ENCODE results near the gene CYP4Z1.
"Not testable (repeated sequence)": the region's sequence is repeated elsewhere in the genome, so short reads cannot be mapped to it uniquely, and the experiment has no call there.

CYP4Z1 gene

DNA sequence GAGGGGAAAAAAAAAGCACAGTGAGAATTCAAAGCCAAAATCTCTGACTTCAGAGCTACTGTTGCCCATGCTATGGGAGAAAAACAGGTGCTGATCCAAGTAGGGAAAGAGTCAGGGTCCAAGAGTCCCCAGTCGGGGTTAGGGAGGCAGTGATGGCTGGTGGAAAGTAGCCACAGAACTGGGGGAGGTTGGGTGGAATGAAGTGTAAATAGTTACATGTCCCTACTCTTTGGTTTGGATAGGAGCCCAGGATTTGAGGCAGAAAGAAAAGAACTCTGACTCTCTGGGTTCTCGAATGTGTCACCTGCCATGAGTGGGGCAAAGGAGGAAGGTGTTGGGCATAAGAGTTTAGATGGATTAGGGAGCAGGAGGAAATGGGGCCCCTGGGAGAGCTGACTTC is 61.8 kb downstream of the CYP4Z1 start:
- not testable (repeated sequence) for DNase-seq

DNA sequence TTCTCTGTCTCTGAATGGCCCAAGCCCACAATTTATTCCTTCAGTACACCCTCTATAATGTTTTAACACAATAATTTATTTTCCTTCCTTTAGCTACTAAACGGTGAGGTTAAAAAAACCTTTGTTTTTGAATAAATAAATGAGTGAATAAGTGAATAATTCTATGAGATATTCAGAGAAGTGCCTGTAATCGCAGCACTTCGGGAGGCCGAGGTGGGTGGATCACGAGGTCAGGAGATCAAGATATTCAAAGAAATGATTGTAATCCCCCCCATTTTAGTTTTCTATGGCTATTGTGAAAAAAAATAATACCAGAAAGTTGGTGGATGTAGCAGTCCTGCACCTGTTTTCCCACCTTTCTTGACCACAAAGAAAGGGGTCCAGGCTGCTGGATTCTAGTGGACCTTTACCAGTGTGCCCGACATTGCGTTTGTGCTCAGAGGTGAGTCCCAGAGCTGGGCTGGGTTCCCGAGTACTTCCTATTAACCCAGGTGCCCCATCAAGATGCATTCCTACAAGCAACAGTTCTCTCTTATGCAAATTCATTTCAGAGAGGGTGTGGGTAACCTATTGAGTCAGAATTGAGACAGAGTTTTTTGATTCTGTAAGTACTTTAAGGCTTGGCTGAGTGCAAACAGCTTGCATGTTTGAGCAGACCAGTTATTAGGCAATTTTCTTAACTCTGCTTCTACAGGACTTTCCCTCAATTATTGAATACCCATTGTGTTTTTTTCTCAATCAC is 62.6 kb downstream of the CYP4Z1 start:
- DNase-seq: not testable (repeated sequence)

DNA sequence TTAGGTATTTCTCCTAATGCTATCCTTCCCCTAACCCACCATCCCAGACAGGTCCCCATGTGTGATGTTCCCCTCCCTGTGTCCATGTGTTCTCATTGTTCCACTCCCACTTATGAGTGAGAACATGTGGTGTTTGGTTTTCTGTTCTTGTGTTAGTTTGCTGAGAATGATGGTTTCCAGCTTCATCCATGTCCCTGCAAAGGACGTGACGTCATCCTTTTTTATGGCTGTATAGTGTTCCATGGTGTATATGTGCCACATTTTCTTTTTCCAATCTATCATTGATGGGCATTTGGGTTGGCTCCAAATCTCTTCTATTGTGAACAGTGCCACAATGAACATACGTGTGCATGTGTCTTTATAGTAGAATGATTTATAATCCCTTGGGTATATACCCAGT is 65.6 kb downstream of the CYP4Z1 start:
- not testable (repeated sequence) for DNase-seq

DNA sequence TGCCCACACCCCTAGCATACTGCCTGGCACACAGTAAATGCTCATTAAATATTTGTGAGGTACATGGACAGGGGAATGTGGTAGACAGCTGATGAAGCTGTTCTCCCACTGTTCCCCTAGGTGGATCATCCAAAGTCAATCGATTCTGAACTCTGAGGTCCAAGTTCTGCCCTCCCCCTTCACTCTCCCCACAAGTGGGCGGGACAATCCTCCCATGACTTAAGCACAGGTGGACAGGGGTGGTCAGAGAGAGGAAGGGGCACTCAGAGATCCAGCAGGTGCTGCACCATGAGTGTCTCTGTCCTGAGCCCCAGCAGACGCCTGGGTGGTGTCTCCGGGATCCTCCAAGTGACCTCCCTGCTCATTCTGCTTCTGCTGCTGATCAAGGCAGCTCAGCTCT is 70.2 kb downstream of the CYP4Z1 start, which contains the start of gene CYP4A22:
Gene CYP4A22, plus strand, starts transcription at position 244 of the 400 bp plus-strand sequence. Its CDS starts 45 bp downstream, at position 289.
- no peak for DNase-seq

DNA sequence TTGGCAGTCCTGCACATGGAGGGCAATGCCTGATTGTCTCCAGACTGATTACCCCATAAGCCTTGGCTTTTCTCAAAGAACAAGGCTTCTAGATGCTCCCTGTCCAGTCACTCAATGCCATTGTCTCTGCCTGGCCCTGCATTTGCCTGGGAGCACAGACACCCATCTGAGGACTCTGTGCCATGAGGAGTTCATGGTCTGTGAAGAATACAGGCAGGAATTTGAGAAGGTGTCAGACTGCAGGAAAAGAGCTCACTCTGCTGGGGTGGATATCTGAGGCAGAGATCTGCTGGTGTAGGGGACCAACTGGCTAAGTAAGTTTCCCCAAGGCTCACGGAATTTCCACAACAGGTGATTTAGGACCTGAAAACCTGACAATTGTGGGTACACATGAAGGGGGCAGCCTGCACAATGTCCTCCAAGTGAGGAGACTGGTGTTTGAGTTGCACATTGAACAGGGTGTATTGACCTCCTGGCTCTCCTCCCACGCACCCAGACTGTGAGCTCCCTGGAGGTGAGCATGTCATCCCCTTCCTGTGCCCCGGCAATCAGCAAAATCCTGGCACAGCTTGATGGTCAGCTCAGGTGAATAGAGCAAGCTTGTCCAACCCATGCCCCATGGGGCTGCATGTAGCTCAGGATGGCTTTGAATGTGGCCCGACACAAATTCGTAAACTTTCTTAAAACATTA is 71.0 kb downstream of the CYP4Z1 start:
- DNase-seq: no peak

DNA sequence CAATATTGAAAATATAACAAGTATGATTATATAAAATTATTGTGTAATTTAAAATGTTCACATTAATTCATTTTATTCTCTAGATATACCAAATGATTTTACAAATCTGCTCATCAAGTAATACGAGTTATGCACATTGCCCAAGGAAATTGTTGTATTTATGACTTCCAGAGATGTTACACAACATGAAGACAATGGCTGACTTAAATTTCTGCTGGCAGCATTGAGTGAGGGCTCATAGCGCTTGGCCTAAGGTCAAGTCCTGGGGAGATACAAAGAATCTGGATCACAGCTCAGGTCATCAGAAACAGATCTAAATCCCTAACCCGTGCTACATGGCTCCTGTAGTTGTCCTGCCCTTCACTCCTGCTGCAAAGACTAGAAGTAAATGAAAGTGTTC is 73.3 kb downstream of the CYP4Z1 start:
- DNase-seq: not testable (repeated sequence)

DNA sequence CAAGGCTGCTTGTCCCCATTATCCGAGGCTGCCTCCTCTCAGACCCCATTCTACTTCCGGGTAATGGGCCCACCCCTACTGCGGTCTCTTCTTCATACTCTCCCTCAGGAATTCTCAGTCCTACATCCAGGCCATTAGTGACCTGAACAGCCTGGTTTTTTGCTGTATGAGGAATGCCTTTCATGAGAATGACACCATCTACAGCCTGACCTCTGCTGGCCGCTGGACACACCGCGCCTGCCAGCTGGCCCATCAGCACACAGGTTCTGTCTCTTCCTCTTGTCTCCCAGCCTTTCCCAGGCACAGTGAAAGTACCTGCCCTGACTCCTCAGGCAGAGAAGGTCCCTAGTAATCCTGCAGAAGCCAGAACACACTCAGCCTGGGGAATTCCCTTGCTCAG is 76.6 kb downstream of the CYP4Z1 start:
- DNase-seq: not testable (repeated sequence)

DNA sequence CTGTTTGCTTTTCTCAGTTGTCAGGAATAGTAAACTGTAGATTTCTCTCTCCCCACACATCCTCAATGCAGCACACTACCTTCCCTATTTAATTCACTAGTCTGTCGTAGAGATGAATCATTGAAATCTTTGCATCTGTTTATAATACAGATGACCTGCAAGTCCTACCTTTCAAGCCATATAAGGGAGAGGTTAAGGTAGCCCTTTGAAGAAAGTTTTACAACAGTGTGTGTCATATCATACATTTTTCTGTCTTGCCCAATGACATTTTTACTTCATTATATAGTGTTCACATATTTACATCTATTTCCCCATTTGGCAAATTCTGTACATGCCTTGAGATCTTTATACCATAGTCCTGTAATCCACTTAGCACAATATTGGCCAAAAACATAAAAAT is 79.5 kb downstream of the CYP4Z1 start:
- DNase-seq: not testable (repeated sequence)

DNA sequence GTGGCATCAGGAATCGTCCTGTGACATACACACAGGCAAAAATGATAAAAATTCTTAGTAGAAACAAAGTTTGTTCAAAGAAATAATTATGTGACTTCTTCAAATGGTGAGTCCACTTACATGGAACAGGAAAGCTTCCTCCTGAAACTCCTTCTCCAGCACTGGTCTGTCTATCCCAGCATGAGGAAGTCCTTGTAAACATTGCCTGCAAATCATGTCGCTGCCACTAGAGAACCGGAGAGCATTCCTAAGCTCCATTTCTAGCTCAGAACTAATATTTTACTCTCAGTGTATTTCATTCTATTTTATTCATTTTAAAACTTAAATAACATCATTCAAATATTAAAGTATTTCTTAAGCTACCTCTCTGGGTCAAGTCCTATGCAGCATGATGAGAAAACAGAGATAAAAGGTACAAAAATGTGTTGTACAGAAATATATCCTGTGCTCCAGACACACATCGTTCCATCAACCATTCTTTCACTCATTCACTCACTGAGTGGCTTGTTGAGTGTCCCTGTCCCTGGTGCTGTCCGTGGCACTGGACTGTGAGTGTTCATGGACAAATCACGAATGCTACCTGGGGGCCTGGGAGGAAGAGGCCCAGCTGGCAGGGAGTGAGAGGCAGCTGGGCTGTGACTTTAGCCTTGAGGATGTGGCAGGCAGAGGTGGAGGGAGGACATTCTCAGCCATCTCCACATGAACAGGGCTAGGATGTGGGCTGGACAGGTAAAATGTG is 80.2 kb downstream of the CYP4Z1 start:
- no peak for DNase-seq

DNA sequence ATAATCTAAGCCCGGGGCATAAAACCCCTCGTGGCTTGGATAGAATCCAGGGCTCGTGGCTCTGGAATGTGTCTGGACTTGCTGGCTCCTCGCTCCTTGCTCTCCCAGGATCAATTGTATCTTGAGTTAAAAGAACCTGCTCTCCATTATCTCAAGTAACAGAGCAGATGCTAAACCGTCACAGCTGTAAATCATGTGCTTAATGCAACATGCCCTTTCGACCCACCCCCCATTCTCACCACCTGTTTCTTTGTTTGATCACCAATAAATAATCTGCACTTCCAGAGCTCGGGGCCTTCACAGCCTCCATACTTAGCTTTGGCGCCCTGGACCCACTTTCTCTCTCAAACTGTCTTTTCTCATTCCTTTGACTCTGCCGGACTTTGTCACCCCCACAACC is 82.1 kb downstream of the CYP4Z1 start:
- not testable (repeated sequence) for DNase-seq

DNA sequence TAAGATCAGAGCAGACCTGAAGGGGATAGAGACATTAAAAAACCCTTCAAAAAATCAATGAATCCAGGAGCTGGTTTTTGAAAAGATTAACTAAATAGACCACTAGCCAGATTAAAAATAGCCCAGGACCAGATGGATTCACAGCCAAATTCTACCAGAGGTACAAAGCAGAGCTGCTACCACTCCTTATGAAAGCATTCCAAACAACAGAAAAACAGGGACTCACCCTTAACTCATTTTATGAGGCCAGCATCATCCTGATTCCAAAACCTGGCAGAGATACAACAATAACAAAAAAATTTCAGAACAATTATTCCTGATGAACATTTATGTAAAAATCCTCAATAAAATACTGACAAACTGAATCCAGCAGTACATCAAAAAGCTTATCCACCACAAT is 89.4 kb downstream of the CYP4Z1 start:
- DNase-seq: not testable (repeated sequence)

DNA sequence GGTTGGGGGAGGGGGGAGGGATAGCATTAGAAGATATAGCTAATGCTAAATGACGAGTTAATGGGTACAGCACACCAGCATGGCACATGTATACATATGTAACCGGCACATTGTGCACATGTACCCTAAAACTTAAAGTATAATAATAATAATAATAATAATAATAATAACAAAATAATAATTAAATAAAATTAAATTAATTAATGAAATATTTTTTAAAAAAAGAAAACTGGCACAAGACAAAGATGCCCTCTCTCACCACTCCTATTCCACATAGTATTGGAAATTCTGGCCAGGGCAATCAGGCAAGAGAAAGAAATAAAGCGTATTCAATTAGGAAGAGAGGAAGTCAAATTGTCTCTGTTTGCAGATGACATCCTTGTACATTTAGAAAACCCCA is 90.9 kb downstream of the CYP4Z1 start:
- not testable (repeated sequence) for DNase-seq

DNA sequence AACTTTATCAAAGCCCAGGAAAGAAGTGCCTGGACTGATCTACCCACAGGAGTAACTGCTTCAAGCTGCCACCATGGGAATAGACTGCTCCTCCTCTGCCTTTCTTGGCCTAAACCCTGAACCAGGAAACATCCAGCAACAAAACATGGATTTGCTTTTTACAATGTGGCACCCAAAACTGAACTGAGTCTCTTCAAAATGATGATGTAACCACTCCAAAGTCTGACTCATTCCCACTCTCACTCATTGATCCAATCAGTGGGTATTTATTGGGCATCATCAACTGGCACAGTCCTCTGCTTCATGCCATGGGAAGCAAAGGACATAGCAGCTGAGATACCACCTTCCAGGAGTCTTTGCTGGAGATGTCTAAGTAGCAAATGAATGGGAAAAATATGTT is 93.7 kb downstream of the CYP4Z1 start:
- no peak for DNase-seq

DNA sequence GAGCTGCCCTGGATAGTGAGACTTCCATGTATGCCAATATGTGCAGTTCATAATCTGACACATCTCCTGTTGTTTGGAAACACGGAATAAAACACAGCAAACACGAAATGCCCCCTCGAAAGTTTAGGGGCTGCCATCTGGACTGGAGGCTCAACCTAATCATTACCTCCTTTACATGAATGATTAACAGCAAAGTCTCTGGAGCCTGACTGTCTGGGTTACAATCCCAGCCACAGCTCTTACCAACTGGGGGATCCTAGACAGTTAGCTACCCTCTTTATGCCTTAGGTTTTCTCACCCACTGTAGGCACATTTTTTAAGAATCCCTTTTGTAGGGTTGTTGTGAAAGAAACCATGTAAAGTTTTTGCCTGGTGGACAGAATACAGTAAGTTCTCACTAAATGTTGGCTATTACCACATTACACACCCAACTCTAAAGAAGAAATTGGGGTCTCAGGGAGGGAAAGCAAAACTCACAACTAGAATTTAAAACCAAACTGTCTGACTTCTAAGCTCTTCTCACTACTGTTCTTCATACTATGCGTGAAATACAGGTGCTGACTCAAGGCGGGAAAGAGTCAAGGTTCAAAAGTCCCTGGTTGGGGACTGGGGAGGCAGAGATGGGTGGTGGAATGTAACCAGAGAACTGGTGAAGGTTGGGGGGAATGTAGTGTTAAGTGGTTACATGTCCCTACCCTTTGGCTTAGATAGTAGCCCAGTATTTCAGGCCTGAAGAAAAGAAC is 94.4 kb downstream of the CYP4Z1 start:
- DNase-seq: no peak

DNA sequence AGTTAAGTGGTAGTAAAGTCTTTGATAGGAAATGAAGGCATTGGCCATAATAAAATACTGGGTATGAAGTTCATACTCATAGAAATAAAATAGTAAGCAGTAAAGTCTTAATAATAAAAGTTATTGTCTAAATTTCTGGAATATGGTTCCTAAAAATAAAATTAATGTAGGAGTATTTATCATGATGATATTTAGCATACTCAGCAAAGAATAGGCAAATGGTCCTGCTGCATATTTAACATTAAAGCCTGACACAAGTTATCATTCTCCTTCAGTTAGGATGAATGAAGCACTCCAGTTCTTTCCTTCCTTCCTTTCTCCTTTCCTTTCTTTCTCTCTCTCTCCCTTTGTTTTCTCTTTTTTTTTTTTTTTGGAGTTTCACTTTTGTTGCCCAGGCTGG is 97.5 kb downstream of the CYP4Z1 start:
- no peak for DNase-seq
